8988T (cell line): Measurements from ENCODE around the gene MRGPRE.
A peak's percentile ranks its signal among the peaks of the same experiment; 100 is the strongest.

Experiments used
- DNase-seq: peaks from one replicate; pipeline ENCODE4 v3.0.0; 2011

Gene MRGPRE

DNA sequence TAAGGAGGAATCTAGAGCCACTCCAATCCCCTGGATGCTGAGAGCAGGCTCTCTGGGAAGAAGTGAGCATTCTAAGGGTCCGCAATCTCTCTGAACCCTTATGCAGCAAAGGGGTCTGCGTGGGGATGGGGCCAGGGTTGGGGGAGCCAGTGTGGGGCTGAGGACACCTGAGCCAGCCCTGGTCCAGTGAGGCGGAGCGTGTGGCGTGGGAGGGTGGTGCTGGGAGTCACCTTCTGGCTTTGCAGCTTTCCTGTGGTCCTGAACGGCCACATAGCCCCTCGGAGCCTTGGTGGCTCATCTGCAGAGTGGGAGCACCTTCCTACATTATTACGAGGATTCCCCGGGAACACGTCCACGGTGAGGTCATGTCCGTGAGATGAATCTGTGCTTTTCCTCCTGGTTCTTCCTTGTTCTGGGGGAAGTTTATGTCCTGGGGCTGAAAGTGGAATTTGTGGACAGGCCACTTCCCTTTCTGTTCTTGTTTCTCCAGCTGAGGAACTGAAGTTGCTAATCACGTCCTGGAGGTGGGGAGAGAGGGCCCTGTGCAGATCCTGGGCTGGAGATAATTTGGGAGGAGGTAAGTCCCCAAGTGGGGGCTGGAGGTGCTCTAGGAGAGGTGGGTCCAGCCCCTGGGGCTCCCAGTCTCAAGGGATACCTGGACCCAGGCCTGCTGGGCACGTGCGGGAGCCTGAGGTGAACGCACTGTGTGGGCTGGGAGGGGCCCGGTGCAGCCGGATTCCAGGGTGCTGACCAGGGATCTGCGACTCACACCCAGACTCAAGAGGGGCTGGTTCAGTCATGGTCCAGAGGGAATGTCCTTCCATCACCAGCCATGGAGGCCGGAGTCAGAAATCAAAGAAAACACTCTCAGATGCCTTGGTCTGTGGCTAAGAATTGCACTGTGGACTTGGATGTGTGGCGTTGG, 6.1 kb downstream of the MRGPRE start:
- peak; percentile 31 for DNase-seq

DNA sequence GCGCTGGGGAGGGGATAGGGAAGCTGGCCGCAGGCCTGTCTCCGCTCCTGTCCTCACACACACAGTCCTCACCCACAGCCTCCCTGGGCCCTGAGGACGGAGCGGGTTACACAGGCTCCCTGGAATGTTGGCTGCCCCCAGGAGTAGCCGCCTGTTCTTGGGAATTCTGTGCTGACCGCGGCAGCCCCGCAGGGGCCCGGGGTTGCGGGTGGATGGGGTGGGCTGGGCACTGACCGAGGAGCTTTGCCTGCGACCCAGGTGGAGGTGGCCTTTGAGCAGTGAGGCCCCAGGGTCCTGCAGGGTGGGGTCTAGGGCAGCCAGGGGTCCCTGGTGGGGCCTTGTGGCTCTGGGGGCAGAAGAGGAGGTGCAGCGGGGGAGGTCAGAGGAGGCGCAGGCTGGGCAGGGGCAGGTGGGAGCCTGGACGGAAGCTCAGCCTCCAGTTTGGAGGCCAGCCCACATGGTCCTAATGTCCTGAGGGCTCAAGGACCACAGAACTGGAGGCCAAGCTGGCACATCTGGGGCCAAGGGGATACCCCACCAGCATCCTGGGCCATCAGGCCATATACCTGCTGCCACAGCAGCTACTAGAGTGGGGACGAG, 7.0 kb downstream of the MRGPRE start:
- DNase-seq: peak; percentile 16

DNA sequence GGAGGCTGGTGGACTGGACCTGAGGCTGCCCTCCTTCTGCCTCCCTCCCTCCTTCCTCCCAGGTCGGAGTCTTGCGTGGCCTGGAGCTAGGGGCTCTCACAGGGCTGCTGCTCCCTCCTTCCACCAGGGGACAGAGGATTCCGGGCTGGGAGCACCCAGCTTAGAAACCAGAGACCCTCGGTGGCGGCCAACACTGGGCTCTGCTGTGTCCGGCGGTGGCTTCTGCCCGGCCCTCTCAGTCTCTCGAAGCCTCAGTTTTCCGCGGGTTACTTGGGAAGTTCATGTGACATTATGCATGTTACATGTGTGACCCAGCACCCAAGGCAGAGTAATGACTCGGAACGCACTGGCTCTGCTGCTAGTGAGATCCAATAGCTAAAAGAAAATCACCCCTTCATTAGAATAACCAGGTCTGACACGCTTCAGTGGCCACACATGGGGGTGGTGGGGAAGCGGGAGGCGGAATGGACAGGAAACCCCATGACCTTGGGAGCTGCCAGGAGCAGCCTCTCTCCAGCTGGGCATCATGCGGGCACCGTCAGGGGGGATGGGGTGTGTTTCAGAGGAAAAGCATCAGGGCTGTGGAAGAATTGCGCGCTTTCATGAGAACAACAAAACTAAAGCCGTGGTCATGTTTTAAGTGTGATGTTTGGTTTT, 7.7 kb downstream of the MRGPRE start:
- DNase-seq: peak; percentile 32

DNA sequence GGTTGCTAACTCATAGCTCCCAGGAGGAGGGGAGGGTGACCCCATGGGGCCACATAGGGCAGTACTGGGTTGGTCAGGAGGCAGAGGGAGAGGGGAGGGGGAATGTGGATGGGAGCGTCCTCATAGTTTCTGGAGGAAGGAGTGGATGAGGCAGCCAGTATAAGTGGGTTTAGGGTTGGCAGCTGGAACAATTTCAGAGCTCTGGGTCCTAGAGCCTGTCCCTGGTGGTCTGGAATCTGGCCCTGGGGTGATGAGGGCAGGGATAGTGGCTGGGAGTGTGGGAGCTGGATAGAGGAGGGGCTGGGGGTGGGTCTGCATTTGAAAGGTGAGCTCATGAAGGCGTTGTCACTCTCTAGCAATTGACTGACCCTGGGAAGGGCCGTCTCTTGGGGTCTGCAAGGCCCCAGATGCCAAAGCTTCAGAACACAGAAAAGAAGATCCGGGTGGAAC, 8.3 kb downstream of the MRGPRE start:
- DNase-seq: peak; percentile 29

DNA sequence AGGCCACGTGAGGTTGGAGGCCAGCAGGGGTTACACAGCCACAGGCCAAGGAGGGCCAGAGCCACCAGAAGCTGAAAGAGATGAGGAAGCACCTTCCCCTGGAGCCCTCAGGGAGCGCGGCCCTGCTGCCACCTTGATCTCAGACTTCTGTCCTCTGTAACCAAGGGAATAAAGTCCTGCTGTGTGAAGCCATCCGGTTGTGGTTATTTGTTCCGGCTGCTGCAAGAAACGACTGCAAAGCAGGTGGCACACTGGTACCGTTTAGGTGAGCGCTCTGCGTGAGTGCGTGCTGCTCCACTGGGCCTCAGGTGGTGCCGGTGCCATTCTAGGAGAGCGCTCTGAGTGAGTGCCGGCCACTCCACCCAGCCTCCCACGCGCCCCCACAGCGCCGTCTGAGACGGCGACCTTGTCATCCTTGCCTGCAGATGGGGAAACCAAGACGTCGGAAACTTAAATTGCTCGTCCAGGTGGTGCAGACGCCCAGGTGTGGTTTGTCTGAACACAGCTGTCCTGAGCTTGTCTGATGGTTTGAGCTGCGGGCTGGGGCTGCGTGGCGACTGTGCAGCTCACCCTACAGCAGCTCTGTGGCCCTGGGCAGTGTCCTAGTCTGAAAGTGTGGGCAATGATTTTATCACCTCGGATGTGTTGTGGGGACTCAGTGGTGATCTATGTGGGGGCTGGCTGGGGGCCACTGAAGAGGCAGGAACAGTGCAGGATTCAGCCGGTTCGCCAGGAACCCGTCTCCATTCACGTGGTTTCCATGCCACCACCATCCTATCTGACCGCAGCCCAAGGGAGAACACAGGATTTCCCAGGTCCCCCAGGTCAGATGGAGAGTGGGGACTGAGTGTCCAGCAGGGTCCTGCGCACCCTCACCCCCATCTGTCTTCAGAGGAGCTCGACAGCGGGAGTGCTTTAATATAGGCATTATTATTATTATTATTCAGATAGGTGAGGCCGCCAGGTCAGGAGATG, 9.0 kb downstream of the MRGPRE start:
- peak; percentile 22 for DNase-seq

DNA sequence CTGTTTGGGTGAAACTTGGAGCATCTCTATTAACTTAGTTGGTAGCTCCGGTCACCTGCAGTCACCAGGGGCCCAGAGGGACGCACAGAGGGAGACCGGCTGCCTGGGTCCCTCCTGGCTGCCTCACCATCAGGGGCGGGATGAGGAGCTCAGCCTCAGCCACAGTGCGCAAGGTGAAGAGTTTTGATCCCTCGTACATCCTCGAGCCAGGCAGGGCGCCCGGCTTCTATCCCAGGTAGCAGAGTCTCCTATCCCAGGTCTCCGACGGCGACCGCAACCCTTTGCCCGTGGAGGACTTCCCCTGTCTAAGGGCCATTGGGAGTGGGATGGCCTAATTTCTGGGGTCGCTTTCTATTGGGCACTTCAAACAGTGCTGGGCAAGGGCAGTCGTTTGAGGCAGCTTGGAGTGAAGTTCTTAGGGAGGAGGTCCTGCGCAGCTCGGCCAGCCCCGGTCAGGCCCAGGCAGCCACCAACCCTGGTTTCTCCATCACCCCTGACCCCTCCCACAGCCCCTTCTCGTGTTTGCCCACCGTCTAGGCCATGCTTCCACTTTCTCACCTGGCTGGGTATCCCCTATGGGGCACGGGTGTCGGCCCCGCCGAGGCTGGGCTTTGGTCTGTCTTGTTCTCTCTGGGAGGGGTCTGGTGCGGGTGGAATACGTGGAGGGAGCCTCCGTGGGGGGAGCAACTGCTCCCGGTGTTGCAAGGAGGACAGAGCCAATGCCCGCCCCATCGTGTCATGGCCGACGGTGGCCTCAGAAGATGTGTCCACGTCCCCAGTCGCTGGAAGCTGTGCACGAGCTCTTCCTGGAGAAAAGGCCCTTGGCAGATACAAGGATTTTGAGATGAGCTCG, 10.0 kb downstream of the MRGPRE start:
- DNase-seq: peak; percentile 45

DNA sequence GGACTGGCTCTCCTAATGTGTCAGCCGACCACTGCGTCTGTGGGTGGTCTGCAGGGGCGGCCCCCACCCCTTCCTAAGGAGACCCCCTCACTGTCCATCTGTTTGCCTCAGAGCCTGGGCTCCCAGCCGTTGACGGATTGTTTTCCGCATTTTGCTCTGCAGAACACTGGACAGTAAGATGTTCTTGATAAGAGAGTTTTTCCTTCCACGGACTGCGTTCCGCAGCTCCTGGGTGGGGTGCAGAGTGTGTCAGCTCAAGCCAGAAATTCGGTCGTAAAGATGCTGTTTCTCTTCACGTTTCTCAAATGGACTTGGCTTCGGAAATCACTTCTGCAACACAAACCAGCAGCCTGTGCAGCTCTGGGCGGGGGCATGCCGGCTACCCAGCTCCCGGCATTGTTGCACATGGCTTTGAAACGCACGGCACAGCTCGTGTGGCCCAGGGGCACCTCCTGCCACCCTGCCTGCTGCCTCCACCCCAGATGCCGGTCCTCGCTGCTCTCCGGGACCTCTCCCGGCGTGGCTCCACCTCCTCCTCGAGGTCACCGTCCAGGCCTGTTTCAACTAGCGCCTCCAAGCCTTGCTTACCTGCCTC, 10.7 kb downstream of the MRGPRE start:
- peak; percentile 16 for DNase-seq

DNA sequence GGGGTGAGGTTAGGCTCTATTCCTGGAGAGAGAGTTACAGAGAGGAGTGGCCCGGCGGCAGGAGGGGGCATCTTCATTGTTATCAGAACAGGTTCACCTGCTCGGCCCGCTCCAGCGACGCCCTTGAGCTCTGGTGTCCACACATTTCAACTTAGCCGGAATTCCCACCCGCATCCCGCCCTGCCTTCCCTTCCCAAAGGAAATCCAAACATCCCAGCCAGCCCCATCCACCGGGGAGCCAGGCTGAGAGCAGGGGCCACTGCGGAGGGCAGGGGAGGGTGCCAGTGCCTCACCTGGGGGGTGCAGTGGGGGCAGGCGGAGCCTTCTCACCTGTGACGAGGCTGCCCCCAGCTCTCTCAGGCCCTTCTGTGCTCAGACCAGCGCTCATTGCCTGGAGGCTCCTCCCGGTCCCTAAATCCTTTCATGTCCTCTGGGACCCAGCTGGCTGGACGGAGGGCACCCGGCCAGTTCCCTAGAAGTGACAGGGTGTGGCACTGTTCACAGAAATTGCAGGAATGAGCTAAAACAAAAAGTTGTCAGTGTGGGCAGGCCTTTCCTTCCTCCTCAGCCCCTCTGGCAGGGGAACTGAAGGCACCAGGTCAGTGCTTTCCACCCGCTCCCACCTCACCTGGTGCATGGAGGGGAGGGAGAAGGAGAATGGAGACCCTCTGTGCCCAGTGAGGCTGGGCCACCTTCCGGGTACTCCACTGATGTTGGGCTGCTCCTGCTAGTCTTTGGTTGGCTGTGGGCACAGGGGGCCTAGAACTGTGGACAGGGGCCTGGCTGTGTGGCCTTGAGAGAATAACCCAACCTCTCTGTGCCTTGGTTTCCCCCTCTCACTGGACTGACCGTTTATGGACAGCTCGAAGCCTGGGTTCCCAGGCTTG, 11.5 kb downstream of the MRGPRE start:
- DNase-seq: peak; percentile 72

DNA sequence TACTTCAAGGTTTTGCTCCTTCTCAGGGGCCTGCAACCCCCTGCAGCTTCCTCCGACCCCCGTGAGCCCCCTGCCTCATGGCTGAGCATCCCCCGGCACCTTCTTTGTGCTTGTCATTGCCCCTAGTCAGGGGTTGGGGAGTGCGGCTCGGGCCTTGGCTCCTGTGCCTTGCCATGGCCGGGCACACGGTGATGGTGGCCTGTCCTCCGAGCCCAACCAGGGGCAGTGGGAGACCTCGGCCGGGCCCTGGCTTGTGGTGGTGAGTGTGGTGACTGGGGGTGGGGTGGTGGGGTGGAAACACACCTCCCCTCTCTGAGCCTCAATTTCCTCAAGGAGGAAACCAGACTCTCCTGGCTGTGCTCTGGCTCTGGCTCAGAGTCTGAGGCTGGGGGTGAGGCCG, 12.1 kb downstream of the MRGPRE start:
- DNase-seq: no peak

DNA sequence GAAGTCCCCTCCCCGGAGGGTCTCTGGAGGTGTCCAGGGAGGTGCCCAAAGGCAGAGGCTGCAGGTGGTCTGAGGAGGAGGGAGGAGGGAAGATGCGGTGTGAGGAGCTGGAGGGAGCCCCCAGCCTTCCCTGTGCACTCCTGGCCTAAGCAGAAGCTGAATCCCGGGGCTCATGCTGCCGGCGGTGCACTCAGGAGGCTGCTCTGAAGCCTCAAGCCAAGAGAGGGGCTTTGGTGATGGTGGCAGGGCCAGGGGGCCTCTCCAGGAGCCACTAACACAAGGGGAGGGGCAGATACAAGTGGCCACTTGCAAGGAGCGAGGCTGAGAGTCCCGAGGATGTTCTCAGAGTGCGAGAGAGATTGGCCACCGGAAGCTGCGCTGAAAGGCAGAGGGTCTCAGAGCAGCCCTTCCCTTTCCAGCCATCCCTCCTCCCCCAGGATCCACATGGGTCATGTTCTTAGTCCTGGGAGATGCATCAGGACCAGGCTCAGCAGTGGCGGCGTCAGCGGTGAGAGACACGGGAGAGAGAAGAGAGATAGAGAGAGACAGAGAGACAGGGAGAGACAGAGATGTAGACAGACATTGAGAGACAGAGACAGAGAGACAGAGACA, 12.8 kb downstream of the MRGPRE start:
- DNase-seq: peak; percentile 43

DNA sequence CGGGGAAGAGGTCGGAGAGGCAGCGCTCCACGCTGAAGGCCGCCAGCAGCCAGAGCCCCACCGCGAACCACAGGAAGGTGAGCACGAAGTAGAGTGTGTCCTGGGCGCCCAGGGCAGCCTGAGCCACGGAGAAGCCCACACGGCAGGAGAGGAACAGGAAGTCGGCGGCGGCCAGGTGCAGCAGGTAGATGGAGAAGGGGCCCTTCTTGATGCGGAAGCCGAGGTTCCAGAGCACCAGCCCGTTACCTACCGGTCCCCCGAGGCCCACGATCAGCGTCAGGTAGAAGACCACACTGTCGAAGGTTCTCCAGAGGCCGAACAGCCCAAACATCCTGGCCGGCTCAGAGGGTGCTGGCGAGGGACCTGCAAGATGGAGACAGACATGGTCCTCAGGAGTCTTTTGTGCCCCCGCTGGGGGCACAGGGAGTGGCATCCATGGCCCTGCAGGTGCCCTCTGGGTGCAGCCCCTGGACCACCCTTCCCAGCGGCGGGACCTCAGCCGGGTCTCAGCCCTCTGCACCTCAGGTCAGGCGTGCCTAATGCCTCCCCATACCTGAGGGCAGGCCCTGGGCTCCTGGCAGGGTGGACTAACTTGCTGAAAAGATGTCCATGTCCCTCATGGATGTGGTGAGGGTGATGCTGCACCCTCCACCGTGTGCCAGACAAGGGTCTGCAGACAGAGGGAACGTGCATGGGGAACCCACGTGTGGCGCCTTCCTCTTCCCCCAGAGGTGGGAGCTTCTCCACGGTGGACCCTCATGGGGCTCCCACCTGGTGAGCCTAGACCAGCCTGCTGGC, 13.5 kb downstream of the MRGPRE start, which contains the start of gene MRGPRG:
TSS of gene MRGPRG (minus strand) at position 331 of the 798 bp plus-strand sequence. CDS start at position 331, 0 bp downstream.
- peak; percentile 63 for DNase-seq

DNA sequence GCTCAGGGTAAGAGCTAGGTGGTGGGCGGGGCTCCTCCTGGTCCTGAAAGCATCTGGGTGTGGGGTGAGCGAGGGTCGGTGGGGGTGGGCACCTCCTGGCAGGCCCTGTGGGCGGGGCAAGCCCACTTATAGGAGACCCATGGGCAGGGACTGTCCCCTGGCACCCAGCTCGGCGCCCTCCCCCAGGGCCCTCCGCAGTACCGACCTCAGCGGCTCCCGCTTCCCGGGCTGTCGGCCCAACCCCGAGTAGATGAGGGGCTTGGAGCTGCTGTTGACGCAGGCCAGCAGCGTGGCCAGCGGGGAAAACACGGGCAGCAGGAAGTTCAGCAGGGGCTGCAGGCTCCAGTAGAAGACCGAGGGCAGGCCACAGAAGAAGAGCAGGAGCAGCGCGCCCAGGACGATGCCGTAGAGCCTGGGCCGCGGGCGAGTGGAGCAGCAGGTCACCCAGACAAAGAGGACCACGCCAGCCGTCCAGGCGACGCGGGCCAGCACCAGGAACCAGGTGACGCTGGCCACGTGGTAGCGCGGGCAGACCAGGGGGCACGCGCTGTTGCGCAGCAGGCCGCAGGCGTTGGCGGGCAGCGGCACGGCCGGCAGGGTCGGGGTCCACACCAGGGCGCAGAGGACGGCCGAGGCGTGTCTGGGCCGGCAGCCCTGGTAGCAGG, 14.3 kb downstream of the MRGPRE start:
- DNase-seq: no peak

DNA sequence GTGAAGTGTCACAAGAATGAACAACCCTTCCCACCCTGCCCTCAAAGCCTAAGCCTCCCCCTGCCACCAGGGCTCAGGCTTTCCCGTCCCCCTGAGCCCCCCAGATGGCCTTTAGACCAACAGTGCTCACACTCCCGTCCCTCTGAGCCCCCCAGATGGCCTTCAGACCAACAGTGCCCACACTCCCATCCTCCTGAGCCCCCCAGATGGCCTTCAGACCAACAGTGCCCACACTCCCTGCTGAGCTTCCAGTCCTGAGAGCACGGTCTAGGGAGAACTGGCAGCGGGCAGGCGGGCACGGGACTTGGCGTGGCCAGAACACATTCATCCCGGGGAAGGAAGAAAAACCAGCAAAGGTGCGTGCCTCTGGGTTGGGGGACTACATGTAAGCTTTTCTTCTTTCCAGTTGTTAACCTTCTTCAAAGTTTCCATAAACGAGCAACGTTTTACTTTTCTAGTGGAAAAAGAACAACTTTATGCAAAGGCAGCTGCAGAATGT, 16.1 kb downstream of the MRGPRE start:
- no peak for DNase-seq

DNA sequence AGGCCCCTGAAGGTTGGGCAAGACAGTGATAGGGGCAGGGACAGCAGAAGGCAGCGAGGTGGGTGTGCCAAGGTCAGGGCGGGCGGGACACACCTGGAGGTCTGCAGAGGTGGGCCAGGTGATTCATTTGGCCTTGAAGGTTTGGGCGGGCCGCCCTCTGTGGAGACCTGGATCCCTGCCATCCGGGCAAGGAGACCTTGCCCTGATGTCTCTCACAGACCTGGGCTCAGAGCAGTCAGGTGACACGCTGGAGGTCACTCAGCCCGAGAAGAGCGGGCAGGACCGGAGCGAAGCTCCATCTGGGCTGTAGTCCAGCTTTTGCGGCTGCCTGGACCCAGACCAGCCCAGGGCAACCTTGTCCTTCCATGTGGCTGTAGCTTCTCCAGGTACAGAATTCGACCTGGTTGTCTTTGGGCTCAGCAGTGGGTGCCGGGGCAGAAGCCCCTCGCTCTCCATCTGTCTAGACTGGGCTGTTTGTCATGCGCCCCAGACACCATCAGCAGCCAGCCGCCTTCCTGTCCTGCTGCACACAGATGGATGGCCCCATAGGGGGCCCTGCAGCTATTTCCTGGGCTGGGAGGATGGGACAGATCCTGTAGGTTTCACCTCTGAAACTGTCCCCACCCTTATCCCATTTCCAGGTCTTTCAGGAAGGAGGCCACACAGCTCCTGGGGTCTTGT, 16.7 kb downstream of the MRGPRE start:
- peak; percentile 27 for DNase-seq

DNA sequence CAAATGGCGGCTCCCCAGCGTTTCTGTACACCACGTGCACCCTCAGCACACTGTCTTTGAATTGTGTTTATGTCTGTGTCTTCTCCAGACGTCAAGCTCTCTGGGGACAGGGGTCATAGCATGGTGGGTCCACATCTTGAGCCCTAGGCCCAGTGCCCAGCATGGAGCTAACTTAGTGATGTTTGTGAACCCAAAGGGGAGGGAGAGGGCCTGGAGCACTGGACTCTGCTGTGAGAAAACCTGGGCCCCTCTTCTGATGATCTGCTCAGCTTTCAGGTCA, 17.9 kb downstream of the MRGPRE start:
- no peak for DNase-seq

DNA sequence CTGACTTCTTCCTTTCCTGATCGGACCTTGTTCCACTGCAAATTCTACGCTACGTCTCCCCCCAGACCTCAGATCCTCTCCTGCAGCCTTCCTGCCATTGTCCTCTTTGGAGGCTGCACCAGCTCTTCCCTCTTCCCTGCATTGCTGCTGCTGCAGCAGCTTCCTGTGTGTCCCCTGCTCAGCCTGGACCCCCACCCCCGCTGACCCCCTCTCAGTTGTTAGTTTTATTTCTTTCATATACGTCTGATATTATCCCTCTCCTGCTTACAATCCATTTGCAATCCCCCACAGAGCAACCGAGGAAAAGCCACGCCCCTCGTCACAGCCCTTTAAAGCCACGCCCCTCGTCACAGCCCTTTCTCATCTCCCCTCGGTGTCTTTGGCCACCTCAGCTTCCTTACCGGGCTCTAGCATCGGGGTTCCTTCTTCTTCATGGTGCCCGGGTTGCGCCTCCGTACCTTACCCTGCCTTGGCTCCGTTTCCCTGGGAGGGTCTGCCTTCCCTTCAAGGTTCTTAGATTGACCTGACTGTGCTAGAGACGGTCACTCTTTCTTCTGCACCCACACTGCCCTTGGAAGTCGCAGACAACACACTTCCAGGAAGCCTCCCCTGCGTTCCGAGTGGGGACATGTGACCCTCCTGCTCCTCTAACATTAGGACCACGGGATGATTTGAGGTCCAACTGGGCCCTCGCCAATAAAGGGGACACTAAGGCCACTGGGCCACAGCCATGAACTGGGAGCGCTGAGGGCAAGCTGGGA, 18.4 kb downstream of the MRGPRE start:
- no peak for DNase-seq

DNA sequence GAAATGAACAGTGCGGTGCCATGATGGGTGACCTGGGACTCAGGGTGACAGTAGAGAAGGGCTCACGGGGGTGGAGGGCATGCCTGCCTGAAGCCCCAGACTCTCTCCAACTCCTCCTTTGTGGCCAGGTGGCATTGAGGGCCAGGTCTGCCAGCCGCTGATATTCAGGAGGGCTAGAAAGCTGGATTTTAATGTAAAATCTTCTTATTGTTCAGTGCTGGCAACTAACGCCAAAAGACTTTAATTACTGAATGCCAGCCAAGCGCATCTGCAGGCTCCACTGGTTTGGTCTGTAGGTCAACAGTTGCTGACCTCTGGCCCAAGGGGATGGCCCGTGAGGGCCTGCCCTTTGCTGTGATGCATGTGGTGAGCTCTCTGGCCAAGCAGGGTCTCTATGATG, 23.9 kb downstream of the MRGPRE start:
- DNase-seq: no peak
